ENCODE data around the gene CSRP1.

DNA sequence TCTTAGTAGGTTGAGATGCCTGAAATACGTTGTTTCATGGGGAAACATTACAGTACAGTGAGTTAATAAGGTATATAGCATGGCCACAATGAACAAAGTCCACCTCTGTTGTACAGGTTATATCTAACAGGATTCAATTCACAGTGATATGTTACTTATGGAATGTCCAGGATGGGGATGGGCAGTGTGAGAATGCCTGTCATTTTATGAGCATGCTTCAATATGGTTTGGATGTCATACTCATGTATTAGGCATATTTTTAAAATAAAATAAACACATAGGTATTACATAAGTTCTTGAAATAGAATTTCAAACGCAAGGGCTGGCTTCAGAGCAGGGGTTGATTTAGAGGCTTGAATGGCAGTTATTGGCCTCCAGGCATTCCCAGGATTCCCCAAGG is 31.8 kb downstream of the CSRP1 start:
- TF ChIP-seq, protein P1, sequence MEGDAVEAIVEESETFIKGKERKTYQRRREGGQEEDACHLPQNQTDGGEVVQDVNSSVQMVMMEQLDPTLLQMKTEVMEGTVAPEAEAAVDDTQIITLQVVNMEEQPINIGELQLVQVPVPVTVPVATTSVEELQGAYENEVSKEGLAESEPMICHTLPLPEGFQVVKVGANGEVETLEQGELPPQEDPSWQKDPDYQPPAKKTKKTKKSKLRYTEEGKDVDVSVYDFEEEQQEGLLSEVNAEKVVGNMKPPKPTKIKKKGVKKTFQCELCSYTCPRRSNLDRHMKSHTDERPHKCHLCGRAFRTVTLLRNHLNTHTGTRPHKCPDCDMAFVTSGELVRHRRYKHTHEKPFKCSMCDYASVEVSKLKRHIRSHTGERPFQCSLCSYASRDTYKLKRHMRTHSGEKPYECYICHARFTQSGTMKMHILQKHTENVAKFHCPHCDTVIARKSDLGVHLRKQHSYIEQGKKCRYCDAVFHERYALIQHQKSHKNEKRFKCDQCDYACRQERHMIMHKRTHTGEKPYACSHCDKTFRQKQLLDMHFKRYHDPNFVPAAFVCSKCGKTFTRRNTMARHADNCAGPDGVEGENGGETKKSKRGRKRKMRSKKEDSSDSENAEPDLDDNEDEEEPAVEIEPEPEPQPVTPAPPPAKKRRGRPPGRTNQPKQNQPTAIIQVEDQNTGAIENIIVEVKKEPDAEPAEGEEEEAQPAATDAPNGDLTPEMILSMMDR (conservative IDR thresholded peaks at IDR 0.05; ENCODE audit: low read depth in 2 of 2) = no peak
- no peak for TF ChIP-seq ZNF114 (CRISPR knock-in tag; IDR thresholded peaks at IDR 0.05)
- no peak for TF ChIP-seq EZH2phosphoT487 (IDR thresholded peaks at IDR 0.05; ENCODE audit: unreplicated experiment)
- no peak for TF ChIP-seq POLR2AphosphoS5 (IDR thresholded peaks at IDR 0.05; ENCODE audit: low read depth)
- no peak for TF ChIP-seq CREB1 (CRISPR knock-in tag; IDR thresholded peaks at IDR 0.05; ENCODE audit: low read depth)
- no peak for TF ChIP-seq JUNB (IDR thresholded peaks at IDR 0.05; ENCODE audit: unreplicated experiment)
- no peak for TF ChIP-seq EZH2 (IDR thresholded peaks at IDR 0.05; ENCODE audit: low read depth, unreplicated experiment)
- TF ChIP-seq, protein P2, sequence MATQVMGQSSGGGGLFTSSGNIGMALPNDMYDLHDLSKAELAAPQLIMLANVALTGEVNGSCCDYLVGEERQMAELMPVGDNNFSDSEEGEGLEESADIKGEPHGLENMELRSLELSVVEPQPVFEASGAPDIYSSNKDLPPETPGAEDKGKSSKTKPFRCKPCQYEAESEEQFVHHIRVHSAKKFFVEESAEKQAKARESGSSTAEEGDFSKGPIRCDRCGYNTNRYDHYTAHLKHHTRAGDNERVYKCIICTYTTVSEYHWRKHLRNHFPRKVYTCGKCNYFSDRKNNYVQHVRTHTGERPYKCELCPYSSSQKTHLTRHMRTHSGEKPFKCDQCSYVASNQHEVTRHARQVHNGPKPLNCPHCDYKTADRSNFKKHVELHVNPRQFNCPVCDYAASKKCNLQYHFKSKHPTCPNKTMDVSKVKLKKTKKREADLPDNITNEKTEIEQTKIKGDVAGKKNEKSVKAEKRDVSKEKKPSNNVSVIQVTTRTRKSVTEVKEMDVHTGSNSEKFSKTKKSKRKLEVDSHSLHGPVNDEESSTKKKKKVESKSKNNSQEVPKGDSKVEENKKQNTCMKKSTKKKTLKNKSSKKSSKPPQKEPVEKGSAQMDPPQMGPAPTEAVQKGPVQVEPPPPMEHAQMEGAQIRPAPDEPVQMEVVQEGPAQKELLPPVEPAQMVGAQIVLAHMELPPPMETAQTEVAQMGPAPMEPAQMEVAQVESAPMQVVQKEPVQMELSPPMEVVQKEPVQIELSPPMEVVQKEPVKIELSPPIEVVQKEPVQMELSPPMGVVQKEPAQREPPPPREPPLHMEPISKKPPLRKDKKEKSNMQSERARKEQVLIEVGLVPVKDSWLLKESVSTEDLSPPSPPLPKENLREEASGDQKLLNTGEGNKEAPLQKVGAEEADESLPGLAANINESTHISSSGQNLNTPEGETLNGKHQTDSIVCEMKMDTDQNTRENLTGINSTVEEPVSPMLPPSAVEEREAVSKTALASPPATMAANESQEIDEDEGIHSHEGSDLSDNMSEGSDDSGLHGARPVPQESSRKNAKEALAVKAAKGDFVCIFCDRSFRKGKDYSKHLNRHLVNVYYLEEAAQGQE (IDR thresholded peaks at IDR 0.05; ENCODE audit: unreplicated experiment) = no peak
